ENCODE results near the gene SUCO.

SUCO gene

DNA sequence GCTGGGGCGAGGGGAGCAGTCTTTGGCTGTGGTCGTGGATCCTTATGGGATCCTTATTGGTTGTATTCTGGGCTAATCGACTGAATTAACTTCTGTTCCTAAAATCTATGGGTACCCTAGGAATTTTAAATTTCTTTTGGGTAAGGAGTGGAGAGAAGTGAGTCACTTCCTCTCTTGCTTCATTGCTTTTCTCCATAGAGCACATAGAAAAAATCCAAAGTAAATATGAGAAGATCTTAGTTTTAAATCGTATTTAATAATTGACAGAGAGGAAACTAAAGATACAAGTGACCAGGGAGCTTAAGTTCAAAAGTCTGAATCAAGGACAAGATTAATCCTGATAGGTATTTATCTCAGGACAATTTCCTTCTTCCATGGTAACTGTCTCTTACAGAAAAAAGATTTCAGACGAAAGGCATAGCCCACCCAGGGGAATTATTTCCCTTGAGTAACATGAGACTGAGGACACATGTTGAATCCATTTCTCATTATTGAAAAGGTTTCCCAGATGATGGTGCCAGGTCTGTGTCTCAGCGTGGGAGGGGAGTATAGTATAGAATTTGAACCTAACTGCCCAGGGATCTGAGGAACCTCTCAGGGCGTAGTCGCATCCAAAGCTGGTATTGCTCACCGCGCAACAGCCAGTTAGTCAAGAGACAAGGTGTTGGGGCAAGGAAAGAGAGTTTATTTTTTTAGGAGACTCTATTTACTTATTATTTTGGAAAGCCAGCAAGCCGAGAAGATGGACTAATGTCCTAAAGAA is 97.3 kb downstream of the SUCO start:
- DNase-seq (ENCODE audit: low read depth): peak; percentile 46
- no peak overlapping the region for H3K4me3 ChIP-seq (ENCODE audit: control insufficient read depth, low read depth, low read length)
- TF ChIP-seq, protein P1, sequence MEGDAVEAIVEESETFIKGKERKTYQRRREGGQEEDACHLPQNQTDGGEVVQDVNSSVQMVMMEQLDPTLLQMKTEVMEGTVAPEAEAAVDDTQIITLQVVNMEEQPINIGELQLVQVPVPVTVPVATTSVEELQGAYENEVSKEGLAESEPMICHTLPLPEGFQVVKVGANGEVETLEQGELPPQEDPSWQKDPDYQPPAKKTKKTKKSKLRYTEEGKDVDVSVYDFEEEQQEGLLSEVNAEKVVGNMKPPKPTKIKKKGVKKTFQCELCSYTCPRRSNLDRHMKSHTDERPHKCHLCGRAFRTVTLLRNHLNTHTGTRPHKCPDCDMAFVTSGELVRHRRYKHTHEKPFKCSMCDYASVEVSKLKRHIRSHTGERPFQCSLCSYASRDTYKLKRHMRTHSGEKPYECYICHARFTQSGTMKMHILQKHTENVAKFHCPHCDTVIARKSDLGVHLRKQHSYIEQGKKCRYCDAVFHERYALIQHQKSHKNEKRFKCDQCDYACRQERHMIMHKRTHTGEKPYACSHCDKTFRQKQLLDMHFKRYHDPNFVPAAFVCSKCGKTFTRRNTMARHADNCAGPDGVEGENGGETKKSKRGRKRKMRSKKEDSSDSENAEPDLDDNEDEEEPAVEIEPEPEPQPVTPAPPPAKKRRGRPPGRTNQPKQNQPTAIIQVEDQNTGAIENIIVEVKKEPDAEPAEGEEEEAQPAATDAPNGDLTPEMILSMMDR (conservative IDR thresholded peaks at IDR 0.05; ENCODE audit: control insufficient read depth, insufficient read depth, low read depth, low read length): no peak

DNA sequence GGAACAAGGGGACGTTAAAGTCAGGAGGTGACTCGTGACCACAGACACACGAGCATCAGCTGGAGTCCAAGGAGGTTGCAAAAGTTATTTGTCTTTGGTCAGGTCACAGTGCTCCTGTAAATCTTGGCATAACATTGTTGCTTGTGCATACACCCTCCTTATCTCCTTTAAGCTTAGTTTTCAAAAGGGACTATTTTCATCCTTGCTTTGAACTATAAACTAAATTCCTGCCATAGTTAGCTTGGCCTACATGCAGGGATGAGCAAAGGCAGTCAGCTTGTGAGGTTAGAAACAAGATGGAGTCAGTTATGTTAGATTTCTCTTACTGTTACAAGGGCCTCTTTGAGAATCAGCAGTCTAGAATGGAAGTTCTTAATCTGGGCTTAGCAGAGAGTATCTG is 97.9 kb downstream of the SUCO start:
- DNase-seq (ENCODE audit: low read depth): peak; percentile 37

DNA sequence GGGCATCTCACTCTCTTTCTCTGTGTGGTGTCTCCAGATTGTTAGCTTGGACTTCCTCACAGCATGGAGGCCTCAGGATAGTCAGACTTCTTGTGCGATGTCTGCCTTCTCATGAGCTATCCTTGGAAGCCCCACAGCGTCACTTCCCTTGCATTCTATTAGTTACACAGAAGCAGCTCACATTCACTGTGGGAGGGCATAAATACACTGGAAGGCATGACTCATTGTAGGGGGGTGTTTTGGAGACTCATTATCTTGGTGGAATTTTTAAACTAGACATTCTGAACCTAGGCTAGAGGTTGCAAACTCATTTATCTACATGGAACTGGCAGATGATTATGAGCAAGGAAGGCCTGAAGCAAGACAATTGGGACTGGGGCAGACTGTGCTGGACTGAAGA is 104.6 kb downstream of the SUCO start:
- H3K4me3 ChIP-seq (ENCODE audit: control insufficient read depth, low read depth, low read length): no peak overlapping the region
- TF ChIP-seq, protein P1 (conservative IDR thresholded peaks at IDR 0.05; ENCODE audit: control insufficient read depth, insufficient read depth, low read depth, low read length): no peak
- DNase-seq (ENCODE audit: low read depth): peak; percentile 95

More for the DNA sequence above, 97.9 kb downstream of the SUCO start:
- TF ChIP-seq, protein P1 (conservative IDR thresholded peaks at IDR 0.05; ENCODE audit: control insufficient read depth, insufficient read depth, low read depth, low read length): no peak
- H3K4me3 ChIP-seq (ENCODE audit: control insufficient read depth, low read depth, low read length): no peak overlapping the region

DNA sequence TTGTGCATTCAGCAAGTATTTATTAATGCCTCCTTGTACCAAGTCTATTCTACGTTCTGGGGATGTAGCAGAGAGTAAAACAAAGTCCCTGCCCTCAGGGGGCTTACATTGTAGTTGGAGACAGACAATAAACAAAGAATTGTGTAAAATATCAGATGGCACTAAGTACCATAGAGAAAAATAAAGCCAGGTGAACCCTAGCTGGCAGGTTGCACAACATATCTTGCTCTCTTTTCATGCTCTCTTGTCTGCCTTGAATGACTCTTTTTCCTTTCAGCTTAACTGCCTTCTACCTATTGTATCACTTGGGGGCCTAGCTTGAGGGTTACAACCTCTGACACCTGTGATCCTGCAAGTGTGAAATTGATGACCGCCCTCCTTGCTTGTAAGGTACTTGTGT is 105.3 kb downstream of the SUCO start:
- H3K4me3 ChIP-seq (ENCODE audit: control insufficient read depth, low read depth, low read length): no peak overlapping the region
- TF ChIP-seq, protein P1 (conservative IDR thresholded peaks at IDR 0.05; ENCODE audit: control insufficient read depth, insufficient read depth, low read depth, low read length): no peak
- DNase-seq (ENCODE audit: low read depth): peak; percentile 10

DNA sequence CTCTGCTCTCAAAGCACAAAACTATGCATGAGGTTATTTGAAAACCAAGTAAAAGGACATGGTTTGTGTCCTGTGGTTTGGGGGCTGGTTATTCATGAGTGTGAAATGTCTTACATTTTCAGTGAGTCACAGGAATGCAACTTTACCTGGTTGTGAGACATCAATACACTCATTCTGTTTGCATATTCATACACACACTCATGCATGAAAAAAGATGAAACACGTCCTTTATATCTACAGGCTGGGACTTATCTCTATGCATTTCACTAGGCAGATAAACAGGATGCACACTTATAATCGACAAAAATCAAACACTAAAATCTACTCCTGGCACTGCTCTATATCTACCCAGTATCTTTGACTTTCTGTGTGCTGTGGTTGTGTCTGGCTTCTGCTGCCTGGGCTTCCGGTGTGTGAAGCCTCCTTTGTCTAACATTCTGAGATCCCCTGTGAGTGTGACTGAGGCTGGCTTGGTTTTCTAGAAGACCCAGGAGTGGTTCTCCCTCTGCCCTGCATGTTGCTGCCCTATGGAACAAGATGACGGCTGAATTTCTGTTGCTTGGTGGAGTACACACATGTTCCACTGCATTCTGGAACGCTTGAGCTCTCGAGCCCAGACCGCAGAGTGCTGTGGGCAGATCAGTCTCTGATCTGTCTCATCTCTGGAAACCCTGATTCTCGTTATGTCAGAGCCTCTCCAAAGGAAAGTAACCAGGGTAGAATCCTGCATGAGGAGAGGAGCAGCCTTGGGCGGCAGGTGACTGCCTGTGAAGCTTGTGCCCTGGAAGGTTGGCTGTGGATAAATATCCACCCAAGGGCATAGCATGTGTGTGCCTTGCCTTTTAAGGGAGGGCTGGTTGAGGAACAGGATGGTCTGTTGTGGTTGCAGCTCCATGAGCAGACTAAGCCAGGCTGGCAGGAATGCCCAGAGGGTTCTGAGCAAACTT is 106.2 kb downstream of the SUCO start:
- TF ChIP-seq, protein P1 (conservative IDR thresholded peaks at IDR 0.05; ENCODE audit: control insufficient read depth, insufficient read depth, low read depth, low read length): no peak
- peak; percentile 96 for DNase-seq (ENCODE audit: low read depth)
- no peak overlapping the region for H3K4me3 ChIP-seq (ENCODE audit: control insufficient read depth, low read depth, low read length)

DNA sequence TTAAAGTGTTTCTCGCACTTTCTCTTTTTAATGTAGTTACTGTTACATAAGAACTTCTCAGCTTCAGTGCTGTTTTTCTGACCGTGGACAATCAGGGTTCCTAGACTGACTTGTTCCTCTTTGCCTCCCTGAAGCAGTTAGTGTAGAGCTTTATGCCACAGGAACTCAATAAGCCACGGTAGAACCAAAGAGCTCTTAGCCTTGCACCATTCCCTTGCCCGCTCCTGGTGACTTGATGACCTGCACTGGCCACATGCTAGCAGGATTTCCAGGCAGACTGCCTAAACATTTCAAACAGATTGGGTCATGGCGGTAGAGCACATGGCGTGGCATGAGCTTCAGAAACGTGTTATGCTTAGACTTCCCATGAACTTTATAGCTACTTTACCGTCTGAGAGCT is 107.2 kb downstream of the SUCO start:
- peak; percentile 48 for DNase-seq (ENCODE audit: low read depth)
- no peak overlapping the region for H3K4me3 ChIP-seq (ENCODE audit: control insufficient read depth, low read depth, low read length)
- TF ChIP-seq, protein P1 (conservative IDR thresholded peaks at IDR 0.05; ENCODE audit: control insufficient read depth, insufficient read depth, low read depth, low read length): no peak

Measured in fibroblast of mammary gland (primary cell).